ENCODE data around the gene CBY2.
"Not testable (repeated sequence)": the region's sequence is repeated elsewhere in the genome, so short reads cannot be mapped to it uniquely, and the experiment has no call there.

The CBY2 gene

GRCh38 chr13:45742985-45743384, 40.9 kb downstream of the CBY2 start:
- DNase-seq (ENCODE audit: low read depth, low spot score): no peak

- DNase-seq (ENCODE audit: low read depth, low spot score): no peak
Observed at GRCh38 chr13:45744979-45745378, 42.9 kb downstream of the CBY2 start.

GRCh38 chr13:45747071-45747470, 45.0 kb downstream of the CBY2 start:
- DNase-seq (ENCODE audit: low read depth, low spot score): no peak

GRCh38 chr13:45748941-45749759, 47.0 kb downstream of the CBY2 start:
- no peak for DNase-seq (ENCODE audit: low read depth, low spot score)

- no peak for DNase-seq (ENCODE audit: low read depth, low spot score)
Observed at GRCh38 chr13:45750566-45750965, 48.4 kb downstream of the CBY2 start.

GRCh38 chr13:45751885-45752284, 49.8 kb downstream of the CBY2 start:
- DNase-seq (ENCODE audit: low read depth, low spot score): no peak

- no peak for DNase-seq (ENCODE audit: low read depth, low spot score)
Observed at GRCh38 chr13:45752510-45752909, 50.4 kb downstream of the CBY2 start.

GRCh38 chr13:45756498-45756897, 54.4 kb downstream of the CBY2 start:
- DNase-seq (ENCODE audit: low read depth, low spot score): not testable (repeated sequence)

- not testable (repeated sequence) for DNase-seq (ENCODE audit: low read depth, low spot score)
Observed at GRCh38 chr13:45757589-45757988, 55.5 kb downstream of the CBY2 start.

- no peak for DNase-seq (ENCODE audit: low read depth, low spot score)
Observed at GRCh38 chr13:45763419-45763818, 61.3 kb downstream of the CBY2 start.

Data from iPS DF 19.7 (cell line).